CD14-positive monocyte (primary cell): ENCODE measurements around the gene TRIM41. TPM values are rescaled to one million over a fixed set of nuclear protein-coding genes. Genes with fewer than 3 reads are reported as not detected.
A peak's percentile ranks its signal among the peaks of the same experiment; 100 is the strongest.

Experiments used
- DNase-seq, 3 donors: peaks; one replicate each; pipeline ENCODE4 v3.0.0-alpha.2; 2011 to 2022
- H2AFZ ChIP-seq: 2 replicates; pipeline ENCODE4 v1.6.0; 2012; ENCODE audit warnings: mild to moderate bottlenecking, low read depth, low read length, inconsistent platforms; ENCODE audit not compliant: insufficient read depth, poor library complexity, severe bottlenecking
- H3K27ac ChIP-seq, 2 donors: 1 replicate in 1 of 2; 2 replicates in 1 of 2; pipeline ENCODE4 v1.5.1; 2012 to 2013; ENCODE audit warnings: low read length in 2 of 2, control low read depth in 1 of 2, inconsistent platforms in 1 of 2, low read depth in 1 of 2, mild to moderate bottlenecking in 1 of 2
- H3K27me3 ChIP-seq, 2 donors: one replicate each; pipeline versions ENCODE4 v1.6.0 to v1.6.1; 2011 to 2013; ENCODE audit warnings: low read length in 2 of 2; ENCODE audit not compliant: control insufficient read depth in 2 of 2, insufficient read depth in 2 of 2
- H3K36me3 ChIP-seq, 2 donors: replicated peaks in 1 of 2; 1 replicate in 1 of 2; 2 replicates in 1 of 2; pipeline versions ENCODE4 v1.5.1 to v1.6.1; 2012 to 2013; ENCODE audit warnings: low read length in 2 of 2, control low read depth in 1 of 2, inconsistent platforms in 1 of 2, mild to moderate bottlenecking in 1 of 2; ENCODE audit not compliant: insufficient read depth in 2 of 2, control insufficient read depth in 1 of 2
- H3K4me1 ChIP-seq, 2 donors: 1 replicate in 1 of 2; 2 replicates in 1 of 2; pipeline versions ENCODE4 v1.5.1 to v1.6.1; 2012 to 2013; ENCODE audit warnings: low read length in 2 of 2, control low read depth in 1 of 2, inconsistent platforms in 1 of 2, mild to moderate bottlenecking in 1 of 2, moderate library complexity in 1 of 2; ENCODE audit not compliant: insufficient read depth in 2 of 2, control insufficient read depth in 1 of 2
- H3K4me2 ChIP-seq: replicated peaks from 2 replicates; pipeline ENCODE3; 2012; ENCODE audit warnings: low read length, moderate library complexity, mild to moderate bottlenecking; ENCODE audit not compliant: poor library complexity, severe bottlenecking; ENCODE audit errors: extremely low read depth
- H3K4me3 ChIP-seq, 3 experiments: fragments of 200-600 bp in 1 of 3; sonication (generic) in 1 of 3; replicated peaks in 1 of 3; 1 replicate in 2 of 3; 2 replicates in 1 of 3; pipeline ENCODE4 v1.5.1; 2011 to 2013; ENCODE audit warnings: low read length in 3 of 3, mild to moderate bottlenecking in 3 of 3, control low read depth in 2 of 3, low read depth in 2 of 3, inconsistent platforms in 1 of 3, moderate library complexity in 1 of 3
- H3K79me2 ChIP-seq: 2 replicates; pipeline ENCODE4 v1.6.0; 2012; ENCODE audit warnings: mild to moderate bottlenecking, control low read depth, inconsistent platforms, low read length, moderate library complexity; ENCODE audit not compliant: insufficient read depth
- H3K9ac ChIP-seq: 2 replicates; pipeline ENCODE4 v1.6.0; 2017; ENCODE audit warnings: low read length, mild to moderate bottlenecking; ENCODE audit not compliant: insufficient read depth, poor library complexity, severe bottlenecking
- H3K9me3 ChIP-seq, 2 donors: replicated peaks in 1 of 2; 1 replicate in 1 of 2; 2 replicates in 1 of 2; pipeline versions ENCODE4 v1.5.1 to v1.6.1; 2012 to 2013; ENCODE audit warnings: low read length in 2 of 2, control low read depth in 1 of 2; ENCODE audit not compliant: control insufficient read depth in 1 of 2, insufficient read depth in 1 of 2
- H4K20me1 ChIP-seq: 2 replicates; pipeline ENCODE4 v1.6.0; 2012; ENCODE audit warnings: mild to moderate bottlenecking, low read length, control low read depth, moderate library complexity; ENCODE audit not compliant: insufficient read depth
- H3K27ac Mint-ChIP-seq, 7 donors: one replicate each; pipeline ENCODE4 v1.8.0; 2020; ENCODE audit warnings: mild to moderate bottlenecking in 7 of 7, mixed read lengths in 7 of 7, moderate library complexity in 6 of 7, inconsistent platforms in 2 of 7
- H3K27me3 Mint-ChIP-seq, 3 donors: one replicate each; pipeline ENCODE4 v1.8.0; 2021 to 2022; ENCODE audit warnings: low read depth in 3 of 3, mild to moderate bottlenecking in 3 of 3, mixed read lengths in 3 of 3, moderate library complexity in 3 of 3, inconsistent platforms in 1 of 3
- H3K36me3 Mint-ChIP-seq, 2 donors: one replicate each; pipeline ENCODE4 v1.8.0; 2020; ENCODE audit warnings: mixed read lengths in 2 of 2, inconsistent platforms in 1 of 2, mild to moderate bottlenecking in 1 of 2
- H3K4me1 Mint-ChIP-seq: one replicate; pipeline ENCODE4 v1.8.0; 2020; ENCODE audit warnings: mild to moderate bottlenecking, mixed read lengths
- H3K4me3 Mint-ChIP-seq, 2 donors: one replicate each; pipeline ENCODE4 v1.8.0; 2020; ENCODE audit warnings: mild to moderate bottlenecking in 2 of 2, mixed read lengths in 2 of 2, moderate library complexity in 1 of 2
- H3K9me3 Mint-ChIP-seq, 7 donors: one replicate each; pipeline ENCODE4 v1.8.0; 2020 to 2022; ENCODE audit warnings: mixed read lengths in 7 of 7, mild to moderate bottlenecking in 6 of 7, moderate library complexity in 6 of 7, inconsistent platforms in 2 of 7
- WGBS: methylation state at CpG from one replicate; pipeline ENCODE4 v1.1.5; 2013; ENCODE audit warnings: missing lambda C conversion rate; ENCODE audit not compliant: insufficient coverage; 5-methylcytosine and 5-hydroxymethylcytosine counted together
- intact Hi-C, 2 donors: fragments of 100-400 bp; cut with micrococcal nuclease; formaldehyde crosslinking; loops; one replicate each; pipeline versions ENCODE4 v1.15.0 to v1.15.1; 2023
- polyA plus RNA-seq, 3 donors: library from polyadenylated mRNA; depleted of rRNA in 1 of 3; unstranded in 2 of 3; stranded (reverse) in 1 of 3; fragments of 300-500 nt in 2 of 3; fragments of >200 nt in 1 of 3; fragmentation: Illumina TruSeq in 2 of 3; gene quantifications; 1 replicate in 2 of 3; 2 replicates in 1 of 3; pipeline ENCODE4 v1.2.3, GENCODE V29; 2012 to 2021
- TF ChIP-seq, protein P1 (sequence below): fragments of 200-600 bp; IDR thresholded peaks from one replicate; pipeline ENCODE4 v1.8.0; 2022; ENCODE audit warnings: antibody characterized with exemption, mild to moderate bottlenecking

The TRIM41 gene
- polyA plus RNA-seq, 3 donors = 0.12 to 26.4 (median 0.24) TPM

- H3K27ac Mint-ChIP-seq = peak overlapping the region; percentile 95 to 99 (median 97)
- Histone ChIP-seq H3K9ac (peak overlapping the region; percentile 92), H3K9me3 (no peaks in the 10 kb centered on the region), H3K79me2 (peaks cover 34% of the 10 kb centered on the region), H3K4me2 (peak overlapping the region; percentile 97), H3K4me1 (peaks cover 40 to 51% of the 10 kb centered on the region in 2 donors), H2AFZ (peak overlapping the region; percentile 65), H3K27ac (peak overlapping the region; percentile 91 to 92), H3K4me3 (peak overlapping the region; percentile 67 to 92 (median 89)), H4K20me1 (no peaks in the 10 kb centered on the region), H3K36me3 (peaks cover 0 to 8% of the 10 kb centered on the region in 2 donors), H3K27me3 (peaks cover 3 to 16% of the 10 kb centered on the region in 2 donors)
- no peak for DNase-seq
- H3K27me3 Mint-ChIP-seq = peaks cover 12 to 17% (median 13%) of the 10 kb centered on the region in 3 donors
- TF ChIP-seq, protein P1, sequence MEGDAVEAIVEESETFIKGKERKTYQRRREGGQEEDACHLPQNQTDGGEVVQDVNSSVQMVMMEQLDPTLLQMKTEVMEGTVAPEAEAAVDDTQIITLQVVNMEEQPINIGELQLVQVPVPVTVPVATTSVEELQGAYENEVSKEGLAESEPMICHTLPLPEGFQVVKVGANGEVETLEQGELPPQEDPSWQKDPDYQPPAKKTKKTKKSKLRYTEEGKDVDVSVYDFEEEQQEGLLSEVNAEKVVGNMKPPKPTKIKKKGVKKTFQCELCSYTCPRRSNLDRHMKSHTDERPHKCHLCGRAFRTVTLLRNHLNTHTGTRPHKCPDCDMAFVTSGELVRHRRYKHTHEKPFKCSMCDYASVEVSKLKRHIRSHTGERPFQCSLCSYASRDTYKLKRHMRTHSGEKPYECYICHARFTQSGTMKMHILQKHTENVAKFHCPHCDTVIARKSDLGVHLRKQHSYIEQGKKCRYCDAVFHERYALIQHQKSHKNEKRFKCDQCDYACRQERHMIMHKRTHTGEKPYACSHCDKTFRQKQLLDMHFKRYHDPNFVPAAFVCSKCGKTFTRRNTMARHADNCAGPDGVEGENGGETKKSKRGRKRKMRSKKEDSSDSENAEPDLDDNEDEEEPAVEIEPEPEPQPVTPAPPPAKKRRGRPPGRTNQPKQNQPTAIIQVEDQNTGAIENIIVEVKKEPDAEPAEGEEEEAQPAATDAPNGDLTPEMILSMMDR = no peak
- WGBS = 0% methylated on average over 11 of the region's 18 CpGs
- H3K4me1 Mint-ChIP-seq = peaks cover 46% of the 10 kb centered on the region
- peak overlapping the region; percentile 94 to 95 for H3K4me3 Mint-ChIP-seq
- intact Hi-C loops = loop anchor here (1.0 to 10.0 kb wide), 5 partner anchors 20 to 418 kb away; partner anchors contain the start of genes MGAT1 (in 2 of the 2), RACK1 (in 1 of the 2) and TRIM52 (in 1 of the 2)
- peaks cover 0 to 12% (median 0%) of the 10 kb centered on the region in 7 donors for H3K9me3 Mint-ChIP-seq
- peaks cover 2 to 9% of the 10 kb centered on the region in 2 donors for H3K36me3 Mint-ChIP-seq
These were observed 437 bp upstream of the TRIM41 start for GRCh38 chr5:181222630-181223057.

- peaks cover 41% of the 10 kb centered on the region for H3K79me2 ChIP-seq
- Mint-ChIP-seq H3K27ac (peak overlapping the region; percentile 95 to 99 (median 97)), H3K36me3 (peaks cover 2 to 21% of the 10 kb centered on the region in 2 donors), H3K9me3 (peaks cover 0 to 7% (median 0%) of the 10 kb centered on the region in 7 donors), H3K27me3 (peaks cover 3 to 7% (median 4%) of the 10 kb centered on the region in 3 donors), H3K4me1 (peaks cover 35% of the 10 kb centered on the region), H3K4me3 (peak overlapping the region; percentile 94 to 95)
- peaks cover 28 to 39% of the 10 kb centered on the region in 2 donors for H3K4me1 ChIP-seq
- intact Hi-C loops = loop anchor here (2.0 to 10.0 kb wide), 4 partner anchors 19 to 419 kb away; partner anchors contain the start of genes MGAT1 (in 2 of the 2), RACK1 (in 1 of the 2) and TRIM52 (in 1 of the 2)
- peak overlapping the region; percentile 67 to 92 (median 89) for H3K4me3 ChIP-seq
- peaks cover 0 to 11% of the 10 kb centered on the region in 2 donors for H3K36me3 ChIP-seq
- H2AFZ ChIP-seq = peak overlapping the region; percentile 89
- peak overlapping the region; percentile 92 for H3K9ac ChIP-seq
- peak overlapping the region; percentile 91 to 92 for H3K27ac ChIP-seq
- no peaks in the 10 kb centered on the region for H4K20me1 ChIP-seq
- H3K27me3 ChIP-seq = peaks cover 0 to 6% of the 10 kb centered on the region in 2 donors
- peak in 2 of 3 donors; percentile 64 to 84 for DNase-seq
- TF ChIP-seq, protein P1 = no peak
- WGBS = 0% methylated on average over 17 of the region's 31 CpGs
- peak overlapping the region; percentile 97 for H3K4me2 ChIP-seq
- no peaks in the 10 kb centered on the region for H3K9me3 ChIP-seq
These were observed 778 bp downstream of the TRIM41 start for GRCh38 chr5:181223729-181224389.
